ENCODE measurements around the gene ZCCHC14.

- TF ChIP-seq EP300 (IDR thresholded peaks at IDR 0.05): no peak
- no peak for TF ChIP-seq CTCF (IDR thresholded peaks at IDR 0.05)
- no peak for TF ChIP-seq POLR2A (IDR thresholded peaks at IDR 0.05)
Observed at GRCh38 chr16:87469169-87469568, 23.7 kb downstream of the ZCCHC14 start.
